GM12878 (cell line): ENCODE results near the gene COL9A3. TPM values are rescaled to one million over a fixed set of nuclear protein-coding genes. Genes with fewer than 3 reads are reported as not detected.

Source experiments
- CHD1 ChIP-seq: IDR thresholded peaks from 2 replicates; pipeline ENCODE4 v1.6.1; 2012; ENCODE audit warnings: low read depth, low read length, improper control_type of control experiment
- CREM ChIP-seq: IDR thresholded peaks from 2 replicates; pipeline ENCODE4 v1.6.1; 2014; ENCODE audit warnings: antibody characterized with exemption, low read depth
- JUNB ChIP-seq: IDR thresholded peaks from 2 replicates; pipeline ENCODE4 v1.6.1; 2016; ENCODE audit warnings: antibody characterized with exemption, mild to moderate bottlenecking
- NFYA ChIP-seq: IDR thresholded peaks from 2 replicates; pipeline ENCODE4 v1.6.1; 2011; ENCODE audit warnings: low read depth, mild to moderate bottlenecking, low read length, improper control_type of control experiment, borderline replicate concordance
- NRF1 ChIP-seq: conservative IDR thresholded peaks from 2 replicates; pipeline ENCODE4 v1.6.1; 2011; ENCODE audit warnings: mild to moderate bottlenecking, low read depth, low read length, improper control_type of control experiment
- TCF3 ChIP-seq: IDR thresholded peaks from 2 replicates; pipeline ENCODE4 v1.6.1; 2012; ENCODE audit warnings: low read depth, mild to moderate bottlenecking, low read length, borderline replicate concordance; ENCODE audit not compliant: insufficient read depth
- ZNF207 ChIP-seq: fragments of 450-650 bp; IDR thresholded peaks from 2 replicates; pipeline ENCODE4 v1.6.1; 2014; ENCODE audit warnings: antibody characterized with exemption, mild to moderate bottlenecking, borderline replicate concordance
- polyA plus RNA-seq, 11 experiments: library from polyadenylated mRNA; depleted of rRNA in 4 of 11; unstranded in 6 of 11; stranded (reverse) in 5 of 11; fragments of >200 nt; fragmentation: Nextera tagmentation in 4 of 11; fragmentation: Illumina TruSeq in 1 of 11; extraction: Ambion mirVana in 4 of 11; extraction: Trizol in 1 of 11; gene quantifications; 1 replicate in 1 of 11; 2 replicates in 10 of 11; pipeline versions ENCODE4 v1.2.1 to v1.2.3, GENCODE V29; 2011 to 2016; ENCODE audit warnings: inconsistent platforms in 2 of 11, missing spikeins in 2 of 11, low read depth in 1 of 11
- total RNA-seq, 4 experiments: library from RNA; depleted of rRNA in 3 of 4; stranded (reverse); fragments of >200 nt in 3 of 4; fragmentation: Illumina TruSeq in 1 of 4; extraction: Trizol in 1 of 4; gene quantifications; 2 replicates each; pipeline versions ENCODE4 v1.2.1 to v1.2.3, GENCODE V29; 2013 to 2021
- TF ChIP-seq, protein P1 (sequence below): fragments of 450-650 bp; IDR thresholded peaks from 2 replicates; pipeline ENCODE4 v1.6.1; 2017; ENCODE audit warnings: mild to moderate bottlenecking, moderate library complexity

The COL9A3 gene
- total and polyA plus RNA-seq, 10 of the 15 experiments (the other 5 are each of a cell fraction or from before 2014, with no cell fraction given) = 0.09 to 1.7 (median 0.63) TPM; not detected in 1

DNA sequence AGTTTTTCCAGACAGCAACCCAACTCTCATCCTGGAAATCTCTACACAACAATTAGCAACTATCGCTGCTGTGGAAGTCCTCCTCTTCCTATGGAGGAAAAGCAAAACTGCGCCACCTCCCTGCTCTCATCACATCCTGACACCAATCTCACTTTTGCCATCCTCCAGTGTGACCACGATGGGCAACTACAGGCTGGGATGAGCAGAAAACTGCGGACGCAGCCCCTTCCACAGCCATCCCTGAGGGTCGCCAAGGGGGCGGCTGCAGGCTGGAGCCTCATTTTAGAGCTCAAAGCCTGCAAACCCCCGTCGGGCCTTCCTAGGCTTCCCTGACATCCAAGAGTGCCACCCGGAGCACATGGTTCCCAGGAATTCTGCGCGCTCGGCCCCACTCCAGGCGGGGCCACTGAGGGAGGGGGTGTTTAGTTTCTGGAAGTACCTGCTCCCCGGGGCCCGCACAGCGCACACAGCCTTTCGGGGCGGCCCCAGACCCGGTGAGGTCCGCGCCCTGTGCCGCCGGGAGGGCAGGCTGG, 43.6 kb downstream of the COL9A3 start (continued):
- TF ChIP-seq CREM (no peak), TCF3 (no peak), ZNF207 (no peak), NRF1 (no peak), NFYA (no peak), CHD1 (no peak), JUNB (no peak)
- TF ChIP-seq, protein P1, sequence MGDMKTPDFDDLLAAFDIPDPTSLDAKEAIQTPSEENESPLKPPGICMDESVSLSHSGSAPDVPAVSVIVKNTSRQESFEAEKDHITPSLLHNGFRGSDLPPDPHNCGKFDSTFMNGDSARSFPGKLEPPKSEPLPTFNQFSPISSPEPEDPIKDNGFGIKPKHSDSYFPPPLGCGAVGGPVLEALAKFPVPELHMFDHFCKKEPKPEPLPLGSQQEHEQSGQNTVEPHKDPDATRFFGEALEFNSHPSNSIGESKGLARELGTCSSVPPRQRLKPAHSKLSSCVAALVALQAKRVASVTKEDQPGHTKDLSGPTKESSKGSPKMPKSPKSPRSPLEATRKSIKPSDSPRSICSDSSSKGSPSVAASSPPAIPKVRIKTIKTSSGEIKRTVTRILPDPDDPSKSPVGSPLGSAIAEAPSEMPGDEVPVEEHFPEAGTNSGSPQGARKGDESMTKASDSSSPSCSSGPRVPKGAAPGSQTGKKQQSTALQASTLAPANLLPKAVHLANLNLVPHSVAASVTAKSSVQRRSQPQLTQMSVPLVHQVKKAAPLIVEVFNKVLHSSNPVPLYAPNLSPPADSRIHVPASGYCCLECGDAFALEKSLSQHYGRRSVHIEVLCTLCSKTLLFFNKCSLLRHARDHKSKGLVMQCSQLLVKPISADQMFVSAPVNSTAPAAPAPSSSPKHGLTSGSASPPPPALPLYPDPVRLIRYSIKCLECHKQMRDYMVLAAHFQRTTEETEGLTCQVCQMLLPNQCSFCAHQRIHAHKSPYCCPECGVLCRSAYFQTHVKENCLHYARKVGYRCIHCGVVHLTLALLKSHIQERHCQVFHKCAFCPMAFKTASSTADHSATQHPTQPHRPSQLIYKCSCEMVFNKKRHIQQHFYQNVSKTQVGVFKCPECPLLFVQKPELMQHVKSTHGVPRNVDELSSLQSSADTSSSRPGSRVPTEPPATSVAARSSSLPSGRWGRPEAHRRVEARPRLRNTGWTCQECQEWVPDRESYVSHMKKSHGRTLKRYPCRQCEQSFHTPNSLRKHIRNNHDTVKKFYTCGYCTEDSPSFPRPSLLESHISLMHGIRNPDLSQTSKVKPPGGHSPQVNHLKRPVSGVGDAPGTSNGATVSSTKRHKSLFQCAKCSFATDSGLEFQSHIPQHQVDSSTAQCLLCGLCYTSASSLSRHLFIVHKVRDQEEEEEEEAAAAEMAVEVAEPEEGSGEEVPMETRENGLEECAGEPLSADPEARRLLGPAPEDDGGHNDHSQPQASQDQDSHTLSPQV = no peak
